Dedifferentiated amniotic fluid mesenchymal stem cell (primary cell): Measurements from ENCODE around the gene CMIP.
"Not testable (repeated sequence)": the region's sequence is repeated elsewhere in the genome, so short reads cannot be mapped to it uniquely, and the experiment has no call there.

Experiments used
- DNase-seq: peaks from one replicate; pipeline ENCODE4 v3.0.0-alpha.2; 2016; ENCODE audit errors: extremely low spot score

The CMIP gene

GRCh38 chr16:81716478-81717225 lies 272.0 kb downstream of the CMIP start:
- DNase-seq: no peak

GRCh38 chr16:81717662-81718189 lies 273.1 kb downstream of the CMIP start:
- no peak for DNase-seq

- no peak for DNase-seq
These were observed 274.0 kb downstream of the CMIP start for GRCh38 chr16:81718637-81719036.

- DNase-seq: no peak
These were observed 275.4 kb downstream of the CMIP start for GRCh38 chr16:81719993-81720392.

GRCh38 chr16:81720973-81721906 lies 276.6 kb downstream of the CMIP start:
- DNase-seq: no peak

GRCh38 chr16:81723098-81723723 lies 278.6 kb downstream of the CMIP start:
- peak; percentile 87 for DNase-seq

GRCh38 chr16:81728435-81728834 lies 283.8 kb downstream of the CMIP start:
- no peak for DNase-seq

GRCh38 chr16:81729451-81729850 lies 284.8 kb downstream of the CMIP start:
- DNase-seq: no peak

GRCh38 chr16:81730090-81731051 lies 285.8 kb downstream of the CMIP start:
- peak; percentile 37 for DNase-seq

- DNase-seq: no peak
These were observed 287.0 kb downstream of the CMIP start for GRCh38 chr16:81731649-81732048.

- DNase-seq: no peak
These were observed 288.1 kb downstream of the CMIP start for GRCh38 chr16:81732699-81733098.

- DNase-seq: no peak
These were observed 288.7 kb downstream of the CMIP start for GRCh38 chr16:81733295-81733694.

GRCh38 chr16:81734632-81735434 lies 290.2 kb downstream of the CMIP start:
- no peak for DNase-seq

GRCh38 chr16:81737885-81738536 lies 293.4 kb downstream of the CMIP start:
- DNase-seq: peak; percentile 59

GRCh38 chr16:81738783-81739496 lies 294.3 kb downstream of the CMIP start:
- DNase-seq: no peak

- DNase-seq: no peak
These were observed 294.9 kb downstream of the CMIP start for GRCh38 chr16:81739503-81739902.

- no peak for DNase-seq
These were observed 295.6 kb downstream of the CMIP start for GRCh38 chr16:81740169-81740568.

- not testable (repeated sequence) for DNase-seq
These were observed 296.8 kb downstream of the CMIP start for GRCh38 chr16:81741430-81741770.

- no peak for DNase-seq
These were observed 299.8 kb downstream of the CMIP start for GRCh38 chr16:81744385-81744784.
